DMS53 (cell line): Measurements from ENCODE around the gene PPP1R27.
A peak's percentile ranks its signal among the peaks of the same experiment; 100 is the strongest.
"Not testable (repeated sequence)": the region's sequence is repeated elsewhere in the genome, so short reads cannot be mapped to it uniquely, and the experiment has no call there.

Experiments used
- DNase-seq: peaks from one replicate; lab custom pipeline; 2025; lab: John Stamatoyannopoulos, UW

Gene PPP1R27

DNA sequence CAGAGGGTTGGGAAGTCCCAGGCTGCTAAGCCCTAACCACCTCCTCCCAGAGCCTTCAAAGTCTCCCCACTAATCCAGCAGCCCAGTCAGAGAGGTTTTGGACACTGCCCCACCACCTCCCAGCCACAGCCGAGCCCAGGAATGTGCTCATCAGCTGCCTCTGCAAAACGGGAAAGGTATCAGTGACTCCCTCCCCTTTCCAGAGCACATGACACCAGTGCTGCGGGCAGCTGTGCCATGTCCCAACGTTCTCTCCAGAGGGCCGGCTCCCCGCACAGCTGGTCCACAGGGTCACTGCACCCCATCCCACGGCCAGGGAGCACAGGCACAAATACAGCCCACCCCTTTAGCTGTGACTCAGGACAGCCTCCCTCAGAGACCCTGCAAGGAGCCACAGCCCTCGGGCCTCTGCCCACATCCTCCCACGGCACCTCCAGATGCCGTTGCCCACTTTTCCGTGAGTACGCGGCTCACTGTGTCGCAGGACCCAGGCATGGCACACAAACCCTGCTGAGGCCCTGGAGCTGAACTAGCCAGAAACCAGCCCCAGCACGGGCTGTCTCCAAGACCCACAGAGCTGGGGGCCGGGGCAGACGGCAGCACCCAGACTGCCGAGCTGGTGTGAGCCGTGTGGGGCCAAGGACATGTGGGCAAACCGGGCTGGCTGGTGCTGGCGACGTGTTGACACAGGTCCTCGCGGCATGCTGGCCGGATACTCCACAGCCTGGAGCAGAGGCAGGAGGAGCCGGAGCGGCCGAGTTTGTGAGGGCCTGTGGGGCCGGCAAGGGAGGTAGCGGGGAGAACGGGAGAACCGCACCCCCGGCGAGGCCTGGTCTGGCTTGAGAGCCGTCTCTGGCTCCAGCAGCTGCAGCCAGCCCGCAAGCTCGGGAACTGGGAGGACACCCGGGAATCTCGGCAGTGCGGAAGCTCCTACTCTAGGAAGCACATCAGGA lies 6.3 kb upstream of the PPP1R27 start:
- DNase-seq: peak; percentile 45

DNA sequence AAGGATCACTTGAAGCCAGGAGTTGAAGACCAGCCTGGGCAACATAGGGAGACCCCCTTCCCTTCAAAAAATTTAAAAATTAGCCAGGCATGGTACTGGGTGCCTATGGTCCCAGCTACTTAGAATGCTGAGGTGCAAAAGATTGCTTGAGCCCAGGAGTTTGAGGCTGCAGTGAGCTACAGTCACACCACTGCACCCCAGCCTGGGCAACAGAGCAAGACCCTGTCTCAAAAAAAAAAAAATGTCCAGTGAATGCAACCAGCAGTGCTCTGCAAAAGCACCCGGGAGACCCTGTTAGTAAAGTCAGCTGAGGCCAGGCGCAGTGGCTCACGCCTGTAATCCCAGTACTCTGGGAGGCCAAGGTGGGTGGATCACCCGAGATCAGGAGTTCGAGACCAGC lies 5.2 kb upstream of the PPP1R27 start:
- not testable (repeated sequence) for DNase-seq

DNA sequence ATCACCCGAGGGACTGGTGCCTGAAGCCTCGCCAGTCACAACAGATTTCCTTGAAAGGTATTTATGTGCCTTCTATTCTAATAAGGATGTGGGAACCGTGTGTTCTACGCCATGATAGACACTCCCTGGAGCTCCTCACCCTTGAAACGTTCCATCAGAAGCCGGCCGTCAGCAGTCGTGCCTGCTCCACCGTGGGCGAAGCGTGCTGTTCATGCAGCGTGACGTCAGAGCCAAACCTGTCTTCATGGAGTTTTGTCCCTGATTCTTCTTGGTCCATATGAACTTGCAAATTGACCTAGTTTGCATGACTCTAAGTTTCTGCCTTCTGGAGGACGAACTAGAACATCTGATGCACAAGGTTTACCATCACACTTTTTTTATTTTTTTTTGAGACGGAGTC lies 4.5 kb upstream of the PPP1R27 start:
- no peak for DNase-seq

DNA sequence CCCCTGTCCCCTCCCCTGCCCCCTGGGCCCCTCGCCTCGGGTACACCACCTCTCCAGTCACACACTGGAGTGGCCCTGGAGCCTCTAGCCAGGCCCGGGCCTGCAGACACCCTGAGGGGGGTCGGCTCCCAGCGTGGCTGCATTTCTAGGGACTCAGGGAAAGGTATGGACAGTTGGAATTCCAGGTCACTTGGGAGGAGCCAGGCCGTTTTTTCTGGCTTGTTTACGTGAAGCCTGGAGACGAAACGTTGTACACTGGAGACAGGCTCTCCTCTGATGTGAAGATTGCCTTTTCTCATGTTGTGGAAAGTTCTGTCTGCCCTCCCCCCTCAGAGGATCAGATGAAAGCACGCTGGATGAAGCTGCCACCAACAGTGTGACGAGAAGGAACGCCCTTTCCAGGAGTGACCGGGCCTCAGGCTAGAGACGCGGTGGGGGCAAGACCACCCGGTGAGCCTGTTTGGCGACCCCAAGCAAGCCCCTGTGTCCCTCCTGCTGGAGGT lies 4.0 kb upstream of the PPP1R27 start:
- DNase-seq: no peak

DNA sequence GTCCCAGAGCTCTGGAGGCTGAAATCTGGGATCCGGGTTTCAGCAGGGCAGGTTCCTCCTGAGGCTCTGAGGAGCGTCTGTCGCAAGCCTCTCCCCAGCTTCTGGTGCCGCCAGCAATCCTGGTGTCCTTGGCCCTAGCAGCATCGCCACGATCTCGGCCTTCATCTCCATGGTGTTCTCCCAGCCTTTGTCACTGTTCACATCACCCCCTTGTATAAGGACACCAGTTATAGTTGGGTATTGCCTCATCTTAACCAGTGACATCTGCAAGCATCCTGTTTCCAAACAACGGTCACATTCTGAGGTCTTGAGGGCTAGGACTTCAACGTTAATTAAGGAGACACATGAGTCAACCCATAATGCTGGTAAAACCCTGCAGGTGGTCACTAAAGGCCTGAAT lies 2.8 kb upstream of the PPP1R27 start:
- DNase-seq: no peak

DNA sequence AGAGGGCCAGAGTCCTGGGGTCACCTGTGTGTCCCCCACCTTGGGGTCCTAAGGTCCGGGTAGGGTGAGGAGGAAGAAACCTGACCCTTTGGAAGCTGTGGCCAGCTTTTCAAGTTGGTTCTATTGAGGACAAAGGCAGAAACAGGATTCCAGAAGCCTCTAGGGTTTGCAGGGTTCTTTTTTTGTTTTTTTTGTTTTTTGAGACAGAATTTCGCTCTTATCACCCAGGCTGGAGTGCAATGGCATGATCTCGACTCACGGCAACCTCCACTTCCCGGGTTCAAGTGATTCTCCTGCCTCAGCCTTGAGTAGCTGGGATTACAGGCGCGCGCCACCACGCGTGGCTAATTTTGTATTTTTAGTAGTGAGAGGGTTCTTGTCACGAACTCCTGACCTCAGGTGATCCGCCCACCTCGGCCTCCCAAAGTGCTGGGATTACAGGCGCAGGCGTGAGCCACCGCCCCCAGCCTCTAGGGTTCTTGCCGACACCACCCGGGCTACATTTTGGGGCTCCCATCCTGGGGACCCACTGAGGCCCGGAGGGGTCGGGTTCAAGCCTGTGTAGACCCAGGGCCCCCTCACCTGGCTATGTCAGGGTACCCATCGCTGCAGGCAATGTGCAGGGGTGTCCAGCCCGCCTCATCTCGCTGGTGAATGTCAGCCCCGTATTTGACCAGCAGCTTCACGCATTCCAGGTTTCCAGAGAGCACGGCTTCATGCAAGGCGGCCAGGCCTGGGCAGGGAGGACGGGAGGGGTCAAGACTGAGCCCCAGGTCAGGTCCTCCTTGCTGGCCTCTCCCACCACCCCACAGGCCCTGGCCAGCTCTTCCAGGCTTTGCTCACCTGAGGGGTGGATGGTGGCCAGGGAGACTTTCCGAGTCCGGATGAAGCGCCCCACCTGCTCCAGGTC lies 674 bp downstream of the PPP1R27 start:
- DNase-seq: no peak

DNA sequence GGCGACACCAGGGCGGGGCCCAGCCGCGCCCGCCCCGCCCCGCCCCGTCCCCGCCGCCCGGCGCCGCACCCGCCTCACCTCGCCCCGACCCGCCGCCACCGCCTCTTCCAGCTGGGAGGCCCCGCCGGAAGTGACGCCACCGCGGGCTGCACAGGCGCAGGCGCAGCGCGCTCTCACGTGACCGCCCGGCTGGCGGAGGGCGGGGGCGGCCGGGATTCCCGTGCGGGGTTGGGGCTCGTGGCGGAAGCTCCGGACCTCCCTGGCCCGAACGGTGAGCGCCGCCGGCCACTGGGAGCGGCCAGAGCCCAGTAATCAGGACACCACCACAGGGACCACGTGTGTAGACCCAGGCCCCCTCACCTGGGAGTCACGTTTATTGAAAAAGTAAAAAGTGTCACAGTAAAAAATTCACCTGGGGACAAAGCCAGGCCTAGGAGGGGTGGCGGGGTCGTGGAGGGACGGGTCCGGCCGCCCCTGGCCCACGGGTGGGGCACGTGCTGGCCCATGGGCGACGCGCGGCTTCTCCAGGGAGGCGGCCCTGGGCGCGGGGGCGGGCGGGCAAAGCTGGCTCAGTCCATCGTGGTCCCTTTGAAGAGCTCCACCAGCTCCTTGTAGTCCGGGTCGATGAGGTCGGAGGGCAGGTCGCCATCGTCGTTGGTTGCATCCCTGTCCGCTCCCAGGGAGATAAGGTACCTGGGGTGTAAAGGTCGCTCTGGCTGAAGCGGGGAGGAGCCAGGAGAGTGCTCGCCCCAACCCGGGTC lies 1.5 kb downstream of the PPP1R27 start, which contains the start of gene MCRIP1:
Gene MCRIP1 (minus strand): TSS at position 132 of the 761 bp plus-strand sequence. CDS start 8,785 bp downstream, outside the sequence.
- DNase-seq: peak; percentile 99

DNA sequence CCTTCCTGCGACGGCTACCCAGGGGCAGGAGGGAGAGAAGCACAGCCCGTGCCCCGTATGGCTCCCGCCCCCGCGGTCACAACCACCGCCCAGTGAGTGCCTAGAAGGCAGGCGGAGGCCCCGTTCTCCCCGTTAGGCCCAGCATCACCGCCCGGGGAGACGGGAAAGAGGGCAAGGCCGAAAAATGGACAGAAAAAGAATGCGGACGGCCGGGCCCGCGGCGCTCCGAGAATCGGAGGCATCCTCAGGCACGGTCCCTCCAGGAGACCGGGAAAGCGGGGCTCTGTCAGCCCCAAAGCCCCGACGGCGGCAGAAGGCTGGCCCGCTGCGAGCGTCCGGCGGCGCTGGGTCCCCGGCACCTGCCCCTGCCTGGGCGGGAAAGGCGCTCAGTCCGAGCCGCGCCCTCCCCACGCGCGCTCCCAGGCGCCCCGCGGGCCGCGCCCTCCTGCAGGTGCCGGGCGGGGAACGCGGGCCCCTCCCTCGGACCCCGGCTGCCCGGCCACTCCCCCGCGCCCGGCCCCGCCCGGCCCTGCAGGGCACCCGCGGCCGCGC lies 2.2 kb downstream of the PPP1R27 start:
- no peak for DNase-seq

DNA sequence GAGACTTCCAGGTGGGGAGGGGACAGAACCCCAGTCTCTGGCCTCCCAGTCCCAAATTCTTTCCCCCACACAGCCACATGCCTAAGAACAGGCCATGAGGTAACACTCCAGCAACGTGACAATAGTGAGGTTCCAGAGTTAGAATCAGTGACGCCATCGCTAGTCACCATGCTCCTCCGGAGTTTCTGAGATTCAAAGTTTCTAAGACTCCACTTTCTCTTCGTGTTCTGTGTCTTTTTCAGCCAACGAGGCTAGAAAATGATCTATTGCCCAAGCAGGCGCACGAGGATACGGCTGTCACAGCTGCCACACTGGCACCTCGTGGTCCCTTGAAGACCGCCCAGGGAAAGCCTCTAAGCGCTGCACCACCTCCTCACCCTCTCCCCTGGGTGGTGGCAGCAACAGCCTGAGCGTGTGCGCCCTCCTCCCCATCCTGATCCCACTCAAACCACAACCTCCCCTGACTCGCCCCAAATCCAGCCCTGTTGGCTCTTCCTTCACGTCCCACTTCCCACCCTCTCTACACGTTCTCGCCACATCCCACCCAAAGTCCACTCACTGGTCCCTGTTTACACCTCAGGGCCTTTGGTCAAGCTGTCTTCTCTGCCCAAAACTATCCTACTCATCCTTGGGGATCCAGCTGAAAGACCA lies 2.8 kb downstream of the PPP1R27 start:
- DNase-seq: no peak

DNA sequence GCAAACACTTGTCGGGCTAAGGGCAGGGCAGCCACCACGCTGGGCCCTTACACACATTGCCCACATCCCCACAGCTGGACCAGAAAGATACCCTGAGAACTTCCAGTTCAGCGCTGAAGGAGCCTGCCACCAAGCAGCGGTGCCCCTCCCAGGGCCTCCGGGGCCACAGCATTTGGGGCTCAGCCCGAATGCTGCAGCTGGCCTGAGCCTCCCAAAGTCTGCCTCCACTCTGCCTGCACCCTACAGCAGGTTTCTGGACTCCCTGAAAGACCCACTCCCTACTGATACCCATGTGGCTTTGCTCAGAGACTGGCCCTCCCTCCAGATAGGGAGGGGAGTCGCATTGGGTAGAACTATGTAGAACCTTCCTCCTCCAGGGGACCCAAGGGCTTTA lies 3.3 kb downstream of the PPP1R27 start:
- DNase-seq: no peak

DNA sequence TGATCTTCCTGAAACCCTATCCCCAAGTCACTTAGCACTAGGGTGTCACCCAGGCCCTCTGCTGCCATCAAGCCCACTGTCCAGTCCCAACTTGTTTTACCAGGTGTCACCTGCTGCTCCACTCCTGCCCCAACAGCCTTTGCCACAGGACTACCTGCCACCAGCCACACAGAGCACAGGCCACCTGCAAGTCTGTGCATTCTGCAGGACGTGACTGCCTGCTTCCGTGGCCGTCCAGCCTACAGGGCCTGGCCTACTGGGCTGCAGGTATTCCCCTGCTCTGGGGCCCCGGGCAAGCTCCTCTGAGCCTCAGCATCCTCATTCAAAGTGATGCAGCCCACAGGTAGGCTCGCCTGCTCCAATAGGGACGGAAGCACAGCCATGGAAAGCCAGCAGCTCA lies 5.0 kb downstream of the PPP1R27 start:
- DNase-seq: no peak

DNA sequence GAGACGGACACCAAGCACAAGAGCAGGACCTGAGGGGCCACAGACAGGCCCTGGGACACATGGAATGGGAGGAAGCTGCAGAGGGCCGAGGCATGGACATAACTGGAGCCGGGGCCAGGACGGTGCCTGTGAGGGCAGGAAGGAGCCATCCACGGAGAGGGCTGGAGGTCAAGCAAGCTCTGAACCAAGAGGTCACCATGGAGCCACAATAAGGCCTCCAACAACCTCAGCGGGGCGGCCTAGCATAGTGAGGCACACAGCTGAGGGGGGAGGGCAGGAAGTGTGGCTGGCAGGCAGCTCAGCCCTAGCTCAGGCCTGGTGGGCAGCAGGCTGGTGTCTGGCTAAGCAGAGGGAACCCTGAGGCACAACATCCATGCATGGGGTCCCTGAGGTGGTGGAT lies 6.2 kb downstream of the PPP1R27 start:
- DNase-seq: no peak

DNA sequence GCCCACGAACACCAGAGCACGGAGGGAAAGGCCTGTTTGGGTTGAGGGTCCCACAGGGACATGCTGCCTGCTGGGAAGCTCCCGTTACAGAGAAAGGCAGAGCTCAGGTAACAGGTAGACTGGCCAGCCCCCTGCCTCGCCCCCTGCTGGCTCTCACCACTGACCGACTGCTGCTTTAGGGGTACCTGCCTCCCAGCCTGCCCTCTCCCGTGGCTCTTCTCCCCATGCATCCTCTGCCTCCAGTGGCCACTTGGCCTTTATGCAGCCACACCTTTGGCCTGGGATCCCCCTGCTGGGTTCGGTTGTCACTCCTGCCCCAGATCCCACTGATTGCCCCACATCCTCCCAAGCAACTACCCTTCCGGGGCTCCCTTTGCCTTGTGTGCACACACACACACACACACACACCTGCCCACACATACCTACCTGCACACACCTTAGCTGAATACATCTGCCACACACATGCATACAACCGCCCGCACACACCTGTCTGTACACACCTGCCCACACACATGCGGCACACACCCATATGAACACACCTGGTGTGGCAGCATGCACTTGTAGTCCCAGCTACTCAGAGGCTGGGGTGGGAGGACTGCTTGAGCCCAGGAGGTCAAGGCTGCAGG lies 8.9 kb downstream of the PPP1R27 start:
- DNase-seq: no peak

DNA sequence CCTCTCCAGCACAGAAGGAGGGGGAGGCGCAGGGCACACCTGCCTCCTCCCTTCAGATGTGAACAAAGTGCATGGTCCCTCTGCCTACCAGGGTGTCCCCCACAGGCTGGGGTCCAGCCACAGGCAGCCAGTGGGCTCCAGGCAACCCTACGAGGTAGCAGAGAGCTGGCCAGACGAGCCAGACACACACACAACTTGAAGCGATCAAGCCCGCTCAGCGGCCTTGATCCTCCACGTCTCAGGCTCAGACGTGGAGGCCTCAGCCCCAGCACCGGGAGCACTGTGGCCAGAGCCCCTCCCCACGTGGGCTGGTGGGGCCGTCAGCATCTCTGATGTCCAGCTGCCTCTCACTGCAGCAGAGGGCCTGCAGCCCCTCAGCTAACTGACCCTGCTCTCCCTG lies 10.3 kb downstream of the PPP1R27 start:
- DNase-seq: no peak

DNA sequence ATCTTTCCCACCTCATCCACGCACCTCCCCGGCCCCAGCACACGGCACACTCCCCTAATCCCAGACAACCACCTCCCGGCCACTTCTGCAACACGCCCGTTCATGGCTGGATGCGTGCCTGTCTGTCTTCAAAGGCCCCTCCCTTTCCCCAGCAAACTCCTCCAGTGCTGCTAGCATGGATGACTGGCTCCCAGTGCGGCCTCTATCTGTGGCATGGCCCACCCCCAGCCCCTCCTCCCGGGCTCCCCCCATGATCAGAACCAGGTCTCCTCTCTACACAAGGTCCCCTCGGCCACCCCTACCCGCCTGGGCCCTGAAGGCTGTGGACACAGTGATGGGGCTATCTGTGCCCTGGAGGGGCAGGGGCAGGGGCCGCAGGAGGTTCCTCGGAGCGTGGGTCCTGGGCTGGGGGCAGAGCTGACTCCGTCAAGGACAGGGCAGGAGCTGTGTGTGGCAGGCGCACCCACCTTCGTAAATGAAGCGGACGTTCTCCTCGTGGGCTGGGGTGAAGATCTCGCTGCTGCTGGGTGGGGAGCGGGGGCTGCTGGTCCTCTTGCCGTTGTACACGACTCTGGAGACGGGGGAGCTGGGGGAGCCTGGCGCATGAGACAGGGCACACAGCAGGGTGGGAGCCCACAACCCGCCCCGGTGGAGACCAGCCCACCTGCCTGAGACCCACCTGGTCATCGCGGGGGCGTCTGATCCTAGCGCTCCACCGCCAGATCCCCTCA lies 10.9 kb downstream of the PPP1R27 start:
- DNase-seq: no peak

DNA sequence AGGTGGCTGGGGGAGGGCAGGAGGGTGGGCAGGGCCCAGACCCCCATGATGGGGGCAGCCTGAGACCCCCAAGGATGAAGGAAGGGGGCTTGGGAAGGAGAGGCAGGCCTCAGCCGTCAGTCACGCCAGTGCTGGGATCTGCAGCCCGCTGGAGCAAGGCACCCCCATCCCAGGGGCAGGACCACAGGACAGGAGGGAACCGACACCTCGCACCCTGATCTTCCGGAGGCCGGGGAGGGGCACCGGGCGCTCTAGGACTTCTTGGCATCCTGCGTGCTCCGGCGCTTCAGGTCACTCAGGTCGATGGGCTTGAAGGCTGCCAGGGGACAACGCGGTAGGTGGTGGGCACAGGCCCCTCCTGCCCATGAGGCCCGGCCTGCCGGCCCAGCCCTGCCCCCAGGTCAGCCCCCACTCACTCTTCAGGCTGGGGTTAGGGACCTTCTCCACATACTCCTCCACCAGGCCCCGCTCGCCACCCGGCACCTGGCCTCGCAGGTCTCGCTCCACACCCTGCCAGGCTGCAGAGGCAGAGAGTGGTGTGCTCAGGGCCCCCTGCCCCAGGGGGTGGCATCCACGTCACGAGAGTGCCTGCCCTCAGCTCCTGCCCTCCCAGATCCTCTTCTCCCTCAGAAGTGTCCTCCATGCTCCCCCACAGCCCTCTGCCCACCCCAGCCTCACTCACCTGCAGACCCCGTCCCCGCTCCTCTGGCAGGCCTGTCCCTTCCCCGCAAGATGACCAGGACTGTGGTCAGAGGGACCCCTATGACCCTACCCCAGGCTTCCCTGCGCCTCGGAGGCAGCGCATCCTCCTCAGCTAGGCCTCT lies 11.6 kb downstream of the PPP1R27 start:
- DNase-seq: no peak

DNA sequence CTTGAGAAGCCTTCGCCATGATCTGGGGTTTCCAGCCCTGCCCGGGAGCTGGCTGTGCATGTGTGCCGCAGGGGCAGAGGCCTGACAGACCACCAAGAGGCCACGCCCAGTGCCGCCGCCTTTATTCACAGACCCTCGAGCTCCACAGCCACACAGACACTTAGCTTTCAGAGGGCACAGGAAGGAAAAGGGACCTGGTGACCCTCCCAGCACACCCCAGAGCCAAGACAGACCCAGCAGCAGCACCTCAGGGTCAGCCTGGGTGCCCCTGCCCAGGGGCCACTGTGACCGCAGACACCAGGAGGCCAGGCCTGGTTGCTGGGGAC lies 12.6 kb downstream of the PPP1R27 start:
- no peak for DNase-seq

DNA sequence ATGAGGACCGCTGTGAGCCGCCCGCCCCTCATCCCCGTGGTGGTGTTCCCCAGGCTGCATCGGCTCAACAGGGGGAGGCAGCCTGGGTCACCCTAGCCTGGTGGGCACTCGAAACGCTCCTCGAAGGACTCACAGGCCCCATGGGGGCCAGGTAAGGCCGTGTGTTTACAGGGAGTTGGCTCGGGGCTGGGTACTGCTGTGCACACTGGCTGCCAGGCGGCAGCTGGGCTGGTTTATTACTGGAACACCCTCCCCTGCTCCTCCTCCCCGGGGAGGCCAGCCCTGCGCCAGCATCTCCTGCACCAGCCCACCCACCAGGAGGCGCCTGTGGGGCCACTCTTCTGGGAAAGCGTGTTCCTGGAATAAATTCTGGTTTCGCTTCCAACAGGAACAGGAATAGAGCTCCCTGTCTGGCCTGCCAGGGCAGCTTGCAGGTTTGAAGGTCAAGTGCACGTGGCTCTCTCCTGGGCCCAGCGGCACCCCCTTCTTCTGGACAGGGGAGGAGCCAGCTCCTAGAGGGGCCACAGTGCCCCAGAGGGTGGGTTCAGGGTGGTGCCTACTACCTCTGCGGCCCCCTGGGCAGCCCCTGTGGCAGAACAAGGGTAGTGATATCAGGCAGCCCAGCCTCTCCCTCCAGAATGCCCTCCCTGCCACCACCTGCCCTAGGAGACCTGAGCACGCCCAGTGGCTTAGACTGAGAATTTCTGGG lies 13.1 kb downstream of the PPP1R27 start:
- peak; percentile 97 for DNase-seq
